Breast epithelium (tissue), 4 donors: ENCODE data around the gene UBR3. TPM values are rescaled to one million over a fixed set of nuclear protein-coding genes. Genes with fewer than 3 reads are reported as not detected.

Experiments used
- DNase-seq, 2 donors: peaks; one replicate each; pipeline ENCODE4 v3.0.0-alpha.2; 2019; ENCODE audit warnings: low spot score in 2 of 2
- H3K27ac ChIP-seq, 2 donors: fragments of 200-600 bp; sonication (generic) in 1 of 2; one replicate each; pipeline ENCODE4 v1.5.1; 2016 to 2019; ENCODE audit warnings: mild to moderate bottlenecking in 1 of 2
- H3K27me3 ChIP-seq, 2 donors: fragments of 200-600 bp; sonication (generic) in 1 of 2; one replicate each; pipeline versions ENCODE4 v1.5.1 to v1.6.0; 2017 to 2019; ENCODE audit warnings: control low read depth in 1 of 2, mild to moderate bottlenecking in 1 of 2
- H3K36me3 ChIP-seq: fragments of 200-600 bp; one replicate; pipeline ENCODE4 v1.5.1; 2019
- H3K4me1 ChIP-seq, 2 donors: fragments of 200-600 bp; sonication (generic); one replicate each; pipeline ENCODE4 v1.5.1; 2016 to 2019; ENCODE audit warnings: control low read depth in 1 of 2
- H3K4me3 ChIP-seq, 3 donors: fragments of 200-600 bp; sonication (generic); 1 replicate in 2 of 3; 2 replicates in 1 of 3; pipeline ENCODE4 v1.5.1; 2016 to 2019; ENCODE audit warnings: mild to moderate bottlenecking in 3 of 3, moderate library complexity in 2 of 3
- H3K9me3 ChIP-seq, 2 donors: fragments of 200-600 bp; sonication (generic) in 1 of 2; one replicate each; pipeline ENCODE4 v1.5.1; 2016 to 2019; ENCODE audit warnings: control low read depth in 1 of 2
- CTCF ChIP-seq, 3 donors: fragments of 450-650 bp; IDR thresholded peaks; one replicate each; pipeline ENCODE4 v1.5.1; 2016 to 2017; ENCODE audit warnings: antibody characterized with exemption in 3 of 3, mild to moderate bottlenecking in 3 of 3, moderate library complexity in 3 of 3
- POLR2A ChIP-seq: fragments of 450-650 bp; IDR thresholded peaks from one replicate; pipeline ENCODE4 v1.6.1; 2016; ENCODE audit warnings: antibody characterized with exemption, mild to moderate bottlenecking, moderate library complexity
- POLR2AphosphoS5 ChIP-seq, 3 donors: sonication (generic); formaldehyde crosslinking; IDR thresholded peaks; one replicate each; pipeline ENCODE4 v1.6.1; 2017; ENCODE audit warnings: antibody characterized with exemption in 3 of 3
- intact Hi-C: fragments of 100-400 bp; cut with DNase I; formaldehyde crosslinking; loops from one replicate; pipeline ENCODE4 v1.15.1; 2023; ENCODE audit warnings: low total_unique reads
- total RNA-seq, 3 donors: library from RNA; depleted of rRNA; stranded (reverse); fragments of >200 nt; gene quantifications; one replicate each; pipeline ENCODE4 v1.1.0, GENCODE V29; 2016

Gene UBR3
- total RNA-seq, 3 donors from 2014 or later: 75.7 to 110 (median 108) TPM

- no peaks in the 10 kb centered on the region for H3K27me3 ChIP-seq
- intact Hi-C loops: no loop called here
- no peaks in the 10 kb centered on the region for H3K9me3 ChIP-seq
- TF ChIP-seq POLR2AphosphoS5 (IDR thresholded peaks at IDR 0.05) (no peak), POLR2A (no peak), CTCF (IDR thresholded peaks at IDR 0.05) (no peak)
- H3K4me1 ChIP-seq: no peaks in the 10 kb centered on the region
- DNase-seq: no peak
- no peak overlapping the region for H3K4me3 ChIP-seq
- H3K27ac ChIP-seq: no peak overlapping the region
- no peaks in the 10 kb centered on the region for H3K36me3 ChIP-seq
These were observed 83.0 kb downstream of the UBR3 start for GRCh38 chr2:169910109-169910799.

GRCh38 chr2:169911119-169911518, 83.9 kb downstream of the UBR3 start:
- no peaks in the 10 kb centered on the region for H3K27me3 ChIP-seq
- H3K4me3 ChIP-seq: no peak overlapping the region
- DNase-seq: no peak
- no peaks in the 10 kb centered on the region for H3K9me3 ChIP-seq
- intact Hi-C loops: no loop called here
- TF ChIP-seq POLR2A (no peak), CTCF (IDR thresholded peaks at IDR 0.05) (no peak), POLR2AphosphoS5 (IDR thresholded peaks at IDR 0.05) (no peak)
- no peaks in the 10 kb centered on the region for H3K36me3 ChIP-seq
- no peaks in the 10 kb centered on the region for H3K4me1 ChIP-seq
- no peak overlapping the region for H3K27ac ChIP-seq

GRCh38 chr2:169916623-169917022, 89.4 kb downstream of the UBR3 start:
- Histone ChIP-seq H3K27me3 (no peaks in the 10 kb centered on the region), H3K27ac (no peak overlapping the region), H3K9me3 (no peaks in the 10 kb centered on the region), H3K36me3 (no peaks in the 10 kb centered on the region), H3K4me3 (no peak overlapping the region), H3K4me1 (no peaks in the 10 kb centered on the region)
- DNase-seq: no peak
- intact Hi-C loops: no loop called here
- no peak for TF ChIP-seq CTCF (IDR thresholded peaks at IDR 0.05)
- no peak for TF ChIP-seq POLR2A
- TF ChIP-seq POLR2AphosphoS5 (IDR thresholded peaks at IDR 0.05): no peak

- no peak overlapping the region for H3K27ac ChIP-seq
- TF ChIP-seq POLR2AphosphoS5 (IDR thresholded peaks at IDR 0.05): no peak
- TF ChIP-seq CTCF (IDR thresholded peaks at IDR 0.05): no peak
- no peak for TF ChIP-seq POLR2A
These were observed 96.7 kb downstream of the UBR3 start for GRCh38 chr2:169923977-169924376.

GRCh38 chr2:169925968-169926367, 98.7 kb downstream of the UBR3 start:
- intact Hi-C loops: no loop called here
- DNase-seq: no peak
- H3K27me3 ChIP-seq: no peaks in the 10 kb centered on the region
- H3K9me3 ChIP-seq: no peaks in the 10 kb centered on the region
- H3K4me1 ChIP-seq: no peaks in the 10 kb centered on the region
- no peak for TF ChIP-seq CTCF (IDR thresholded peaks at IDR 0.05)
- no peak for TF ChIP-seq POLR2AphosphoS5 (IDR thresholded peaks at IDR 0.05)
- no peak for TF ChIP-seq POLR2A
- no peak overlapping the region for H3K4me3 ChIP-seq
- no peaks in the 10 kb centered on the region for H3K36me3 ChIP-seq
- H3K27ac ChIP-seq: no peak overlapping the region

More at GRCh38 chr2:169923977-169924376, 96.7 kb downstream of the UBR3 start:
- no peak for DNase-seq
- Histone ChIP-seq H3K9me3 (no peaks in the 10 kb centered on the region), H3K27me3 (no peaks in the 10 kb centered on the region), H3K4me3 (no peak overlapping the region), H3K4me1 (no peaks in the 10 kb centered on the region), H3K36me3 (no peaks in the 10 kb centered on the region)
- intact Hi-C loops: no loop called here
